CD4-positive, alpha-beta memory T cell (primary cell): ENCODE results near the gene DCLK3. TPM values are rescaled to one million over a fixed set of nuclear protein-coding genes. Genes with fewer than 3 reads are reported as not detected.

ENCODE experiments used
- CTCF ChIA-PET: fragments of 350-600 bp; sonication (Branson Sonifier 250); formaldehyde crosslinking; loops from one replicate; lab custom pipeline; 2021; ENCODE audit warnings: inconsistent platforms; ENCODE audit not compliant: partially characterized antibody; lab: Charles Lee
- POLR2A ChIA-PET: fragments of 350-600 bp; sonication (Branson Sonifier 250); formaldehyde crosslinking; loops from one replicate; lab custom pipeline; 2021; ENCODE audit not compliant: partially characterized antibody; lab: Charles Lee
- DNase-seq, 5 donors: peaks; one replicate each; pipeline versions ENCODE4 v3.0.0 to v3.0.0-alpha.2; 2020 to 2022; ENCODE audit warnings: mixed read lengths in 1 of 5
- H3K27ac ChIP-seq: one replicate; pipeline ENCODE4 v1.7.0; 2013; ENCODE audit warnings: low read depth, low read length
- H3K27me3 ChIP-seq: 2 replicates; pipeline ENCODE4 v1.7.0; 2013; ENCODE audit warnings: mild to moderate bottlenecking, low read length, moderate library complexity; ENCODE audit not compliant: insufficient read depth
- H3K36me3 ChIP-seq: 2 replicates; pipeline ENCODE4 v1.7.0; 2013; ENCODE audit warnings: mild to moderate bottlenecking, low read length, moderate library complexity; ENCODE audit not compliant: insufficient read depth
- H3K4me1 ChIP-seq: 2 replicates; pipeline ENCODE4 v1.7.0; 2013; ENCODE audit warnings: mild to moderate bottlenecking, low read length, moderate library complexity; ENCODE audit not compliant: insufficient read depth
- H3K4me3 ChIP-seq, 2 donors: one replicate each; pipeline ENCODE4 v1.7.0; 2013; ENCODE audit warnings: low read length in 2 of 2, mild to moderate bottlenecking in 1 of 2
- H3K9me3 ChIP-seq, 2 donors: one replicate each; pipeline ENCODE4 v1.7.0; 2013; ENCODE audit warnings: low read length in 2 of 2, control low read depth in 1 of 2; ENCODE audit not compliant: control insufficient read depth in 1 of 2
- H3K27ac Mint-ChIP-seq, 7 donors: one replicate each; pipeline ENCODE4 v1.8.0; 2020 to 2021; ENCODE audit warnings: mixed read lengths in 7 of 7, mild to moderate bottlenecking in 6 of 7, inconsistent platforms in 3 of 7, moderate library complexity in 3 of 7
- H3K27me3 Mint-ChIP-seq, 2 donors: one replicate each; pipeline ENCODE4 v1.8.0; 2020 to 2021; ENCODE audit warnings: mixed read lengths in 2 of 2
- H3K36me3 Mint-ChIP-seq, 2 donors: one replicate each; pipeline ENCODE4 v1.8.0; 2020 to 2021; ENCODE audit warnings: mixed read lengths in 2 of 2, inconsistent platforms in 1 of 2, mild to moderate bottlenecking in 1 of 2
- H3K4me1 Mint-ChIP-seq, 4 donors: one replicate each; pipeline ENCODE4 v1.8.0; 2020 to 2021; ENCODE audit warnings: mixed read lengths in 4 of 4, mild to moderate bottlenecking in 1 of 4
- H3K4me3 Mint-ChIP-seq, 8 donors: one replicate each; pipeline ENCODE4 v1.8.0; 2020 to 2021; ENCODE audit warnings: mixed read lengths in 8 of 8, mild to moderate bottlenecking in 7 of 8, moderate library complexity in 6 of 8, inconsistent platforms in 3 of 8
- H3K9me3 Mint-ChIP-seq, 8 donors: one replicate each; pipeline ENCODE4 v1.8.0; 2020 to 2021; ENCODE audit warnings: mixed read lengths in 8 of 8, mild to moderate bottlenecking in 5 of 8, inconsistent platforms in 3 of 8, moderate library complexity in 1 of 8
- intact Hi-C: fragments of 100-400 bp; cut with micrococcal nuclease; formaldehyde crosslinking; loops from one replicate; pipeline ENCODE4 v1.15.1; 2023
- polyA plus RNA-seq, 2 donors: library from polyadenylated mRNA; unstranded; fragments of 300-500 nt; fragmentation: Illumina TruSeq; gene quantifications; one replicate each; pipeline ENCODE4 v1.2.3, GENCODE V29; 2021
- total RNA-seq, 2 experiments: library from RNA; stranded (reverse); gene quantifications; one replicate each; pipeline ENCODE4 v1.2.3, GENCODE V29; 2021

Gene DCLK3
- total and polyA plus RNA-seq, 4 experiments from 2014 or later, result not detected

DNA sequence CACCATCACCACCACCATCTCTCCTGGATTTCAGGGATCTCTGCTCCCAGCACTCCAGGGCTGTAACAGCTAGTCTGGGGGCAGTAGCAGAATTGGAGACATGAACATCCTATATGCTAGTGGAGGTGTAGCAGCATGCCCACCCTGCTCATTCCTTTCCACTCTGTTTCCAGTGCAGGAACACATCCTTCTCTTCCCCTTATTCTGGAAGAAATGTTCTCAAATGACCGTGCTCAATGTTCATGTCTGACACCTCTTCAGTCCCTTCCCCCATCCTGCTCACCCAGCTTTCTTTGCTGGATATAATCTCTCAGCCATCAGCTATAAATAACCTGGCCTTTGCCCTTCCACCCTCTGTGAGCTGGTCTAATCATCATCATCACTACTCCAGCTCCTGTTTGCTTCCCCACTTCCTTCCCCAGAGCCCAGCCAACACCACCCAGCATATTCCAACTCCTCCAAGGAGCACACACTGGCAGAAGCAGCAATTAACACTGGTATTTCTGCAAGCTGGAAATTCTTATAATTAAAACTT, 31.1 kb downstream of the DCLK3 start:
- H3K36me3 Mint-ChIP-seq, result no peaks in the 10 kb centered on the region
- peaks cover 2 to 7% of the 10 kb centered on the region in 2 donors for H3K27me3 Mint-ChIP-seq
- peaks cover 0 to 1% (median 0%) of the 10 kb centered on the region in 8 donors for H3K9me3 Mint-ChIP-seq
- H3K4me3 Mint-ChIP-seq, result no peak overlapping the region
- H3K36me3 ChIP-seq, result no peaks in the 10 kb centered on the region
- no peaks in the 10 kb centered on the region for H3K27me3 ChIP-seq
- H3K4me3 ChIP-seq, result no peak overlapping the region
- ChIA-PET POLR2A (interaction anchor here (0.6 kb wide), 1 partner anchor 243 kb away, joined by 3 read pairs; no protein-coding TSS in a partner anchor), CTCF (interaction anchor here (2.2 kb wide), 1 partner anchor 225 kb away, joined by 6 read pairs; no protein-coding TSS in a partner anchor)
- no peak for DNase-seq
- no peaks in the 10 kb centered on the region for H3K9me3 ChIP-seq
- no peak overlapping the region for H3K27ac ChIP-seq
- no peaks in the 10 kb centered on the region for H3K4me1 Mint-ChIP-seq
- H3K27ac Mint-ChIP-seq, result no peak overlapping the region
- intact Hi-C loops, result no loop called here
- no peaks in the 10 kb centered on the region for H3K4me1 ChIP-seq

DNA sequence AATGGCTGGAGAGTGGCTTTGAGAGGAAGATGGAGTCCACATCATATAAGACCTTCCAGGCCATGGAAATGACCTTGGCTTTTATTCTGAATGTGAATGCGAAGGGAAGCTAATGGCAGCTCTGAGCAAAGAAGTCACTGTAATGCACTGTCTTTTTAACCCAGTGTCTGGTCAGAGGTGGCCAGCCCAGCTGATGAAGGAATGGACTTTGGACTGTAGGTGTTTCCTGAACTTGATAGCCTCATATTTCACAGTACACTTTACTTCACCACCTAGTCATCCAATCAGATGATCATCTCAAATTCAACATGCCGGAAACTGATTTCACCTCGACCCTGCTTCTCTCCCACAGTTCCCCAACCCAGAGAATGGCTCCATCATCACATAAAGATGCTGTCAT, 33.4 kb downstream of the DCLK3 start:
- intact Hi-C loops, result no loop called here

DNA sequence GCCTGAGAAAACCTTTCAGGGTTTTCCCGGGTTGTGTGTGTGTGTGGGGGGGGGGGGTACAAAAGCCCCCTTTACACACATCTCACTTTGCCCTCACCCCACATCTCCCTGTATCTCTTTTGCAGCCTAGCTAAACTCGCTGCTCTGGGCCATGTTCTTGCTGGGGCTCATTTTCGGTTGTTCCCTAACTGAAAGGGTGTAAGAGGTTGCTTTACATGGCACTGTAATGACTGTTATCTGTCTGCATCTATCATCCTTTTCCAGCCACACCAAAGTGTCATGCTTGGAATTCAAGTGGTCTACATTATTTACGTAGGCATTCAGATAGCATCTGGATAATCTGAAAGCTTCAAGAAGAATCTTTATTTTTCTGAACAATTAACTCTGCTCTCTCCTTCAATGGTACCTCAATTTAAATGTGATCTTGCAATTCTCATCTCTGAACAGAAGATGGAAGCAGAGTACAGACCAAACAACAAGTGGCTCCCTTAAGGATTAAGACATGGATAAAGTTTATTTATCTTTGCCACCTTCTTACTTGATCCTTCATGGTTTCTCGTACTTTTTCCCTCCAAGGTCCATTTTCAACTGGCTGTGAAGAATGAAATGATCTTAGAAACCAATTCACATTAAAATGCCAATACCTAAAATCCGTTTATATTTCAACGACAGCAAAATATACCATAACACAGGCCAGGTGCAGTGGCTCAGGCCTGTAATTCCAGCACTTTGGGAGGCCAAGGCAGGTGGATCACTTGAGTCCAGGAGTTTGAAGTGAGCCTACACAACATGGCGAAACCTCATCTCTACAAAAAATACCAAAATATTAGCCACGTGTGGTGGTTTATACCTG, 34.9 kb downstream of the DCLK3 start:
- Mint-ChIP-seq H3K4me1 (no peaks in the 10 kb centered on the region), H3K27ac (no peak overlapping the region), H3K27me3 (peaks cover 2 to 15% of the 10 kb centered on the region in 2 donors), H3K36me3 (no peaks in the 10 kb centered on the region), H3K4me3 (no peak overlapping the region), H3K9me3 (no peaks in the 10 kb centered on the region)
- POLR2A ChIA-PET, result no interaction called here
- DNase-seq, result peak in 4 of 5 donors; percentile 14 to 26 (median 20)
- Histone ChIP-seq H3K4me3 (no peak overlapping the region), H3K27ac (no peak overlapping the region), H3K4me1 (no peaks in the 10 kb centered on the region), H3K9me3 (no peaks in the 10 kb centered on the region), H3K36me3 (no peaks in the 10 kb centered on the region), H3K27me3 (no peaks in the 10 kb centered on the region)
- CTCF ChIA-PET, result interaction anchor here (1.0 to 5.1 kb wide), 2 partner anchors 229 to 485 kb away, joined by 3 to 29 read pairs; no protein-coding TSS in a partner anchor
- intact Hi-C loops, result no loop called here

More for the DNA sequence above, 33.4 kb downstream of the DCLK3 start:
- DNase-seq, result no peak
- ChIA-PET POLR2A (no interaction called here), CTCF (interaction anchor here (1.4 to 5.1 kb wide), 2 partner anchors 224 to 227 kb away, joined by 3 to 29 read pairs; no protein-coding TSS in a partner anchor)
- no peaks in the 10 kb centered on the region for H3K4me1 Mint-ChIP-seq
- H3K9me3 ChIP-seq, result no peaks in the 10 kb centered on the region
- H3K4me3 Mint-ChIP-seq, result no peak overlapping the region
- H3K4me1 ChIP-seq, result no peaks in the 10 kb centered on the region
- H3K9me3 Mint-ChIP-seq, result no peaks in the 10 kb centered on the region
- no peak overlapping the region for H3K27ac ChIP-seq
- H3K27me3 Mint-ChIP-seq, result peaks cover 2 to 12% of the 10 kb centered on the region in 2 donors
- H3K36me3 ChIP-seq, result no peaks in the 10 kb centered on the region
- no peak overlapping the region for H3K4me3 ChIP-seq
- peak overlapping the region in 1 of 7 donors; percentile 10 for H3K27ac Mint-ChIP-seq
- H3K27me3 ChIP-seq, result no peaks in the 10 kb centered on the region
- H3K36me3 Mint-ChIP-seq, result no peaks in the 10 kb centered on the region

DNA sequence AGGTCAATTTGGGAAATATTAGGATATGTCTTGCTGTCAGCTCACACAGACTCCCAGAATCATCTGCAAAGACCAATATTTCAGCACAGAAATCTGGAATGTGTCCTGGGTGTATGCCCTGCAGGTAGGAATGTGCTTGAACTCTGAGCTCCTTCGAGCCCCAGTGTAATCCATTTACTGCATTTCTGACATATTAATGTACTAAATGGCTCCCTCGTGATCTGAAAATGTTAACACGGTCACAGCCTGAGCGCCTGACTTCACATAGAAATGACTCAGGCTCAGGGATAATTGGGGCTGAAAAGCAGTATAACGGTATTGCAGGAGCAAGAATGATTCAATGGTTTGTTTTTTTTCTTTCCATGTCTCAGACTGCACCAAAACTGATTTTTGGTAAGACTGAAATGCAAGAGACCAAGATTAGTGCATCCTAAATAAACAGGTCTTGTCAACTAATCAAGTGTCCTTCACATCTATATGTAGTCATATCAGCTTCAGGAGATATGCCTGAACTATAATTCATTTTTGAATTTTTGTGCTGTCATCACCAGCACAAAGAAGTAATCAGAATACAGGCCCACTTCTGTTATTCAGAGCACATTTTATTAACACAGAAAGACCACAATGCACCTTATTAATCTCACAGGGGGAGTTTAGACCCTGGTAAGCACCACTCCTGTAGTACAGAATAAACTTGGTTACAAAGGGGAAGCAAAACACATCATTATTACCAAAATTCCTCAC, 49.8 kb downstream of the DCLK3 start:
- CTCF ChIA-PET, result no interaction called here
- Mint-ChIP-seq H3K27me3 (peaks cover 0 to 2% of the 10 kb centered on the region in 2 donors), H3K4me1 (no peaks in the 10 kb centered on the region), H3K27ac (no peak overlapping the region), H3K4me3 (no peak overlapping the region), H3K36me3 (no peaks in the 10 kb centered on the region), H3K9me3 (no peaks in the 10 kb centered on the region)
- Histone ChIP-seq H3K27ac (no peak overlapping the region), H3K4me1 (no peaks in the 10 kb centered on the region), H3K4me3 (no peak overlapping the region), H3K27me3 (no peaks in the 10 kb centered on the region), H3K36me3 (no peaks in the 10 kb centered on the region), H3K9me3 (no peaks in the 10 kb centered on the region)
- intact Hi-C loops, result no loop called here
- POLR2A ChIA-PET, result no interaction called here
- DNase-seq, result no peak

DNA sequence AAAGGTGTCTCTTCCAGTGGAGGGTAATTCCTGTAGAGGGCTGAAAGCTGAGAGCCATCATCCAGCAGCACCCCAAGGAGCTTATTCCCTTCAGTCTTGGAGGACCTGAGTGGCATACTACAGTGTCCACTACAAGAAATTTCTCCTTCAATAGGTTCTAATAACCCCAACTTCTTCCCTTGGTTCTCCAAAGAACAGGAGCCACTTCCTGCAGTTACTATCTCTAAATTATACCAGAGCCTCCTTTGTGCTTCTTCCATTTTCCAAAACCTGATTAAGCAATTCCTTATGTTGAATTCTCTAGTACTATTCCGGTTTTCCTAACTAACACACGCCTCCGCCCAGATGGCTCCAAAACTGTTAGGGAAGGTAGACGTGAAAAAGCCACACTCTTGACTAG, 50.4 kb downstream of the DCLK3 start:
- no peak overlapping the region for H3K27ac Mint-ChIP-seq
- intact Hi-C loops, result no loop called here
- peaks cover 0 to 2% (median 0%) of the 10 kb centered on the region in 4 donors for H3K4me1 Mint-ChIP-seq
- H3K4me3 Mint-ChIP-seq, result no peak overlapping the region
- DNase-seq, result no peak
- H3K9me3 Mint-ChIP-seq, result no peaks in the 10 kb centered on the region
- Histone ChIP-seq H3K4me1 (no peaks in the 10 kb centered on the region), H3K27ac (no peak overlapping the region), H3K36me3 (no peaks in the 10 kb centered on the region), H3K9me3 (no peaks in the 10 kb centered on the region), H3K27me3 (no peaks in the 10 kb centered on the region), H3K4me3 (no peak overlapping the region)
- no peaks in the 10 kb centered on the region for H3K27me3 Mint-ChIP-seq
- no peaks in the 10 kb centered on the region for H3K36me3 Mint-ChIP-seq
- ChIA-PET POLR2A (no interaction called here), CTCF (no interaction called here)

DNA sequence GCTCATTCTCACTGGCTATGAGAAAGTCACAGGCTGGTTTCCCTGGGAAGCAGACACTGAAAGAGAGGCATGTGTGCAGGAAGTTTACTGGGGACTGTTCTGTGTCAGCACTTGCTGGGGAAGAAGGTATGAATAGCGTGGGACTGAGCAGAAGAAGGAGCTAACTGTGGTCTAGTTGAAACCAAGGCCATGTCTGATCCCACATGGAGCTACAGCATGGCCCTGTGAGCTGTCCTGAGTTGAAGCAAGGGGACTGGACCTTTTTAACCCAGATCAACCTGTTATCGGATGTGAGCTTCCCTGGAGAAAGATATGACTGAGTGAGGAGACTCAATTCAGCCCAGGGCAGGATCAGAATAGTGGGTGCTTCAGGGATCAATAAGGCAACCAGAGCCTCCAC, 53.7 kb downstream of the DCLK3 start:
- POLR2A ChIA-PET, result no interaction called here
- H3K27ac Mint-ChIP-seq, result no peak overlapping the region
- H3K27me3 Mint-ChIP-seq, result peaks cover 1% of the 10 kb centered on the region in 2 donors
- Histone ChIP-seq H3K9me3 (no peaks in the 10 kb centered on the region), H3K4me1 (no peaks in the 10 kb centered on the region), H3K36me3 (no peaks in the 10 kb centered on the region), H3K27me3 (no peaks in the 10 kb centered on the region), H3K4me3 (no peak overlapping the region), H3K27ac (no peak overlapping the region)
- CTCF ChIA-PET, result interaction anchor here (1.0 kb wide), 1 partner anchor 9 kb away, joined by 4 read pairs; no protein-coding TSS in a partner anchor
- H3K4me3 Mint-ChIP-seq, result no peak overlapping the region
- no peak for DNase-seq
- H3K9me3 Mint-ChIP-seq, result no peaks in the 10 kb centered on the region
- H3K36me3 Mint-ChIP-seq, result no peaks in the 10 kb centered on the region
- peaks cover 0 to 4% (median 3%) of the 10 kb centered on the region in 4 donors for H3K4me1 Mint-ChIP-seq
- intact Hi-C loops, result no loop called here

DNA sequence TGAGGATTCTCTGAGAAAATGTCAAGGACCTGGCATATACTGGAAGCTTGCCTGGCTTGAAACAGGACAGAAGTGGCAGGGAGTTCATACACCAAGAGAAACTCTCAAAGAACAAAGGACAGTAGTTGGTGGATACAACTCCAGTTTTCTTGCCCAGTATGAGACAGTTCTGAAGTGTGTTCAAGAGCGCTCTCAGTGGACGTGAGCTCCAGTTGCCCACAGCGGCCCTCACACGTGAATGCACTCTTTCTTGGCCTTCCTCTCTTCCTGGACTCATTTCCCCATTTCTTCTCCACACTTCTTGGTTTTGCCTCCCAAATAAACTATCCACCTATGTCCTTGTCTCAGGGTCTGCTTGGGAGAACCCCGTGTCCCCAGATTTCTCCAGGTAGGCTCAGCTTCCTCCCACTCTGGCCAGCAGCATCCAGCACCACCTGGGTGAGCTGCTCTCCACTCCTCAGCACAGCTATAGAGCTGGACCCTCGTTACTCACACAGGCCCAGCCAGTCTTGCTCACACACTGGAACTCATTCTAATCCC, 54.5 kb downstream of the DCLK3 start:
- Histone ChIP-seq H3K27me3 (no peaks in the 10 kb centered on the region), H3K9me3 (no peaks in the 10 kb centered on the region), H3K36me3 (no peaks in the 10 kb centered on the region), H3K4me3 (no peak overlapping the region), H3K27ac (no peak overlapping the region), H3K4me1 (no peaks in the 10 kb centered on the region)
- Mint-ChIP-seq H3K27me3 (peaks cover 1 to 4% of the 10 kb centered on the region in 2 donors), H3K4me1 (peaks cover 0 to 4% (median 3%) of the 10 kb centered on the region in 4 donors), H3K36me3 (no peaks in the 10 kb centered on the region), H3K9me3 (no peaks in the 10 kb centered on the region), H3K4me3 (no peak overlapping the region), H3K27ac (no peak overlapping the region)
- intact Hi-C loops, result no loop called here
- DNase-seq, result no peak
- CTCF ChIA-PET, result no interaction called here
- POLR2A ChIA-PET, result no interaction called here
